Astrocyte of the spinal cord (primary cell): ENCODE measurements around the gene SRCIN1.
"Not testable (repeated sequence)": the region's sequence is repeated elsewhere in the genome, so short reads cannot be mapped to it uniquely, and the experiment has no call there.

Experiments
- DNase-seq: peaks from one replicate; pipeline ENCODE4 v3.0.0; 2011; ENCODE audit warnings: low read depth, low spot score
- H3K4me3 ChIP-seq: 2 replicates; pipeline ENCODE4 v1.5.1; 2011; ENCODE audit warnings: low read depth, mild to moderate bottlenecking, low read length, moderate library complexity
- in situ Hi-C: cut with HindIII; loops from 2 replicates; pipeline ENCODE4 v1.10.0; 2017; ENCODE audit warnings: low sequenced_read_pairs
- TF ChIP-seq, protein P1 (sequence below): IDR thresholded peaks from 2 replicates; pipeline ENCODE4 v1.5.1; 2012; ENCODE audit warnings: low read depth, mild to moderate bottlenecking, low read length, inconsistent platforms

SRCIN1 gene

DNA sequence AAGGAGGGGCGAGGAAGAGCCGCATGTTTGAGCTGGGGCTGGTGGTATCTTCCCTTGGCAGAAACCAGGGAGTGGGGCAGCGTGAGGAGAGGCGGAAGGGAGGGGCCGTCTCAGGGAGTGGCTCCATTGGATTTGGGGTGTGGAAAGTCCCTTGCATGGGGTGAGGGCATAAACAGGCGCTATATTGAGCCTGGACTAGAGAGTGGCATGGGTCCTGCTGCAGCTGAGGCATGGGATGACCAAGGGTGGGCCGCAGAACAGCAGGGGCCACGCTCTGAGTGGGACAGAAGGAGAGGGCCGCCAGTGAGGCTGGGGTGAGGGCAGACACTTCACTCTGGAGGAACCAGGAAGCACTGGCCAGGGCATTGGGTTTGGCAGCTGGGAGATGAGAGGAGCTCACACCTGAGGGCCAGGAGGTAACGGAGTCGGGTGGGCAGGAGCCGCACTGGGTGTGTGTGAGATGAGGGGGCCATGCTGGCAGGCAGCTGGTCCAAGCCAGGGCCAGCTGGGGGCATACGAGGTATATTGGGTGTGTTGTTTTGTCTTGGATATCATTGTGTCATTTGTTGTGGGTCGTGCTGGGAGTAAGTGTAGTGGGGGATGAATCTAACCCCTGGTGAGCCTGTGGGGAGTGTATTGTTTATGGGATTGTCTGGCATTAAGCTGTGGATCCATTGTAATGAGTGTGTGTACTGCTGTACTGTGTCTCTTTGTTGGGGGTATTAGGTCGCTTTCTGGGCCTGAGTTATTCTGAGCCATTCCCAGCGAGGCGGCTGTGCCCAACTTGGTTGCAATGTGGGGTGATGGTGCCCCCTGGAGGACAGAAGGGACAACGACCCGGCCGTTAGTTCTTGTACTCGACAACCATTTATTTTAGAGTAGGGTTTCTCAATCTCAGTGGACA is 121.3 kb downstream of the SRCIN1 start:
- DNase-seq: peak; percentile 56
- in situ Hi-C loops, H3K4me3 ChIP-seq: not testable (repeated sequence)
- TF ChIP-seq, protein P1, sequence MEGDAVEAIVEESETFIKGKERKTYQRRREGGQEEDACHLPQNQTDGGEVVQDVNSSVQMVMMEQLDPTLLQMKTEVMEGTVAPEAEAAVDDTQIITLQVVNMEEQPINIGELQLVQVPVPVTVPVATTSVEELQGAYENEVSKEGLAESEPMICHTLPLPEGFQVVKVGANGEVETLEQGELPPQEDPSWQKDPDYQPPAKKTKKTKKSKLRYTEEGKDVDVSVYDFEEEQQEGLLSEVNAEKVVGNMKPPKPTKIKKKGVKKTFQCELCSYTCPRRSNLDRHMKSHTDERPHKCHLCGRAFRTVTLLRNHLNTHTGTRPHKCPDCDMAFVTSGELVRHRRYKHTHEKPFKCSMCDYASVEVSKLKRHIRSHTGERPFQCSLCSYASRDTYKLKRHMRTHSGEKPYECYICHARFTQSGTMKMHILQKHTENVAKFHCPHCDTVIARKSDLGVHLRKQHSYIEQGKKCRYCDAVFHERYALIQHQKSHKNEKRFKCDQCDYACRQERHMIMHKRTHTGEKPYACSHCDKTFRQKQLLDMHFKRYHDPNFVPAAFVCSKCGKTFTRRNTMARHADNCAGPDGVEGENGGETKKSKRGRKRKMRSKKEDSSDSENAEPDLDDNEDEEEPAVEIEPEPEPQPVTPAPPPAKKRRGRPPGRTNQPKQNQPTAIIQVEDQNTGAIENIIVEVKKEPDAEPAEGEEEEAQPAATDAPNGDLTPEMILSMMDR: peak; percentile 77

DNA sequence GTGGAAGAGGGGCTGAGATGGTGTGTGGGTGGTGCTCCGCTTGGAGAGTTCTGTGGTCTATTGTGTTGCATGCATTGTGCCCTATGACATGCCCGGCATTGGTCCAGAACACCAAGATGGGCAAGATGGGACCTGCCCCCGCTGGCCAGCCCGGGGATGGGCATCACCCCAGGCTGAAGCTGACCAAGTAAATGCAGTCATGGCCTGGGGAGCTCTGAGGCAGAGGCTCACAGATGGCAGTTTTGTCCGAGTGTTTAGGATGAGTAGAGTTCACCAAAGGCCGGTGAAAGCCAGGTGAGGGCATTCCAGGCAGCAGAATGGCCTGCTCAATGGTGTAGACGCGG is 123.1 kb downstream of the SRCIN1 start:
- in situ Hi-C loops, H3K4me3 ChIP-seq, DNase-seq: not testable (repeated sequence)

DNA sequence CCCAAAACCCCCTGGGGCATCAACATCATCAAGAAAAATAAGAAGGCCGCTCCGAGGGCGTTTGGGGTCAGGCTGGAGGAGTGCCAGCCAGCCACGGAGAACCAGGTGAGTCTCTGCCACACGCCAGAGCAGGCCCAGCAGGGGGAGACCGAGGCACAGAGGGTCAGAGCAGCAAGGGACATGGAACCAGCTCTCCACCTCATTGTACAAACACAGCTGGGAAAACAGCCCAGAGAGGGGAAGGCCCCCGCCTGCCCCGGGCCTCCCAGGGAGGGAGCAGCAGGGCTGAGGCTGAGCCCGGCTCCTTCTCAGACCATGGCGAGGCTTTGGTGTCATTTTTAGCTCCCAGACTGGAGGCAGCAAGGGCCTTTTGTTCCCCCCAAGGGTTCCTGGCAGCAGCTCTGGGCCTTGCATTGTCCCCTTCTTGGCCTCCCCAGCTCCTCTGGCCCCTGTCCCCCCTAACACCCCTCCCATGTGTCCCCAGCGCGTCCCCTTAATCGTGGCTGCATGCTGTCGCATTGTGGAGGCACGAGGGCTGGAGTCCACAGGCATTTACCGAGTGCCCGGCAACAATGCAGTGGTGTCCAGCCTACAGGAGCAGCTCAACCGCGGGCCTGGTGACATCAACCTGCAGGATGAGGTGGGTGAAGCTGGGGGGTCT is 123.6 kb downstream of the SRCIN1 start:
- in situ Hi-C loops, H3K4me3 ChIP-seq: not testable (repeated sequence)
- TF ChIP-seq, protein P1: peak; percentile 23
- DNase-seq: peak; percentile 51
